HG02870 (cell line): ENCODE measurements around the gene POLR2L.

Experiments used
- ATAC-seq: cut with Tn5 transposase; IDR thresholded peaks from one replicate; pipeline ENCODE4 v1.9.1; 2021; ENCODE audit warnings: mild to moderate bottlenecking, moderate library complexity; ENCODE audit not compliant: unreplicated experiment

The POLR2L gene

DNA sequence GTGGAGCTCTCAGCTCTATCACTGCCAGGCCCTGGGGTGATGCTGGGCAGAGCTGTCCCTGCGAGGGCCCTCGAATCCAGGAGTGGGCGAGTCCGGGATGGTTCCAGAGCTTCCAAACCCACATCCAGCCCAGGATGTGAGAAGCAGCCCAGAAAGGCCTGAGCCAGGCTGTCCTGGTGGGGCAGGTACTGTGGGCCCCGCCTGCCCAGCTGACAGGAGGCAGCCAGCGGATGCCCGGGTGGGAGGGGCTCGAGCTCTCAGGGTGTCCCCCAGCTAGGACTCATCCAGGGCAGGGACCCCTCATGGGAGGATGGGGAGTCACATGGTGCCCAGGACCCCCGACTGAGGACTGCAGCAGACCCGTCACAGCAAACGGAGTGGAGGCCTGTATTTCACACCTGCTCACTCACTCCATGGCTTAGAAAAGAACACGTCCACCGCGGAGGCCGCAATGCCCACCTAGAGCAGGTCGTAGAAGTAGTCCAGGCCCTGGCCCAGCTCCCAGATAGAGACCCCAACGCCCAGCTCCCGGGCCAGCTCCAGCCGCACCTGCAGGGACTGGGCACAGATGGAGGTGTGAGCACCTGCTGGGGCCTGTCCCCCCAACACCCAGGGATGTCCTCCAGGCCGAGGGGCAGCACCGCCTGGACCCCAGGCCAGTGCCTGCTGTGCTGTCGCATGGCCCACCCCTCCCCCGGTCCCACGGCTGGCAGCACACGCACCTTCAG, 27.2 kb upstream of the POLR2L start:
- no peak for ATAC-seq

GRCh38 chr11:868802-869201, 26.5 kb upstream of the POLR2L start:
- ATAC-seq = no peak

DNA sequence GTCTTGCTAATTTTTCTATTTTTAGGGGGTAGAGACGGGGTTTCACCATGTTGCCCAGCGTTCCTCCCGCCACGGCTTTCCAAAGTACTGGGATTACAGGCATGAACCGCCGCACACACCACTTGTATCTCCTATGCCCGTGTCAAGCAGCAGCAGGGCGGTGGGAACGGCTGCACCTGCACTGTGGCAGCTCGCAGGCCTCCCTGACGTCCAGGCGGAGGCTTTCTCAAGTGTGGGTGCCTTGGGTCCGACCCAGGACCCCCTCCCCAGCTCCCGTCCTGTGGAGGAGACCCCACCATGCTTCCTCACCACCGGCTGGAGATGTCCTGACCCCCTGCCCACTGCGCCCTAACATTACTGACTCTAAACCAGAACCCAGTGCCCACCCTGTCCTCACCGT, 26.1 kb upstream of the POLR2L start:
- ATAC-seq = no peak

DNA sequence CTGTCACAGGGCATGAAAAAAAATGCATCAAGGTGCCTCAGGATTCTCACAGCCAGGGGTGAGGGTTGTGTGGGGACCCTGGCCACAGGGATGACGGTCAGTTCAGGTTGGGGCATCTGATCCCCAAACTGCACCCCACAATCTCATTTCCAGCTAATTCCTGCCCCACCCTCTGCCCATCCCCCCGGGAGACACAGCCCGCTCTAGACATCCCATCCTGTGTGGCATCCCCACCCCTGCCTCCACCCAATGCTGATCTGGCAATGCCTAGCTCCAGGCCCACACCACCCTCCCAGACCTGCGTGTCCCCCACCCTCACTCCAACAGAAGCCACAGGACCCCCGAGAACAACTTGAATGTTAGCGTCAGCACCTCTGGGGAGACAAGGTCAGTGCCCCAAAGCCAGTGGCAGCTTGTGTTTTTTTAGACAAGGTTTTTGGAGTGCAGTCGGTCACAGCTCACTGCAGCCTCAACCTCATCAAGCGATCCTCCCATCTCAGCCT, 25.6 kb upstream of the POLR2L start:
- ATAC-seq = no peak

- ATAC-seq = no peak
These were observed 24.2 kb upstream of the POLR2L start for GRCh38 chr11:866481-866880.

DNA sequence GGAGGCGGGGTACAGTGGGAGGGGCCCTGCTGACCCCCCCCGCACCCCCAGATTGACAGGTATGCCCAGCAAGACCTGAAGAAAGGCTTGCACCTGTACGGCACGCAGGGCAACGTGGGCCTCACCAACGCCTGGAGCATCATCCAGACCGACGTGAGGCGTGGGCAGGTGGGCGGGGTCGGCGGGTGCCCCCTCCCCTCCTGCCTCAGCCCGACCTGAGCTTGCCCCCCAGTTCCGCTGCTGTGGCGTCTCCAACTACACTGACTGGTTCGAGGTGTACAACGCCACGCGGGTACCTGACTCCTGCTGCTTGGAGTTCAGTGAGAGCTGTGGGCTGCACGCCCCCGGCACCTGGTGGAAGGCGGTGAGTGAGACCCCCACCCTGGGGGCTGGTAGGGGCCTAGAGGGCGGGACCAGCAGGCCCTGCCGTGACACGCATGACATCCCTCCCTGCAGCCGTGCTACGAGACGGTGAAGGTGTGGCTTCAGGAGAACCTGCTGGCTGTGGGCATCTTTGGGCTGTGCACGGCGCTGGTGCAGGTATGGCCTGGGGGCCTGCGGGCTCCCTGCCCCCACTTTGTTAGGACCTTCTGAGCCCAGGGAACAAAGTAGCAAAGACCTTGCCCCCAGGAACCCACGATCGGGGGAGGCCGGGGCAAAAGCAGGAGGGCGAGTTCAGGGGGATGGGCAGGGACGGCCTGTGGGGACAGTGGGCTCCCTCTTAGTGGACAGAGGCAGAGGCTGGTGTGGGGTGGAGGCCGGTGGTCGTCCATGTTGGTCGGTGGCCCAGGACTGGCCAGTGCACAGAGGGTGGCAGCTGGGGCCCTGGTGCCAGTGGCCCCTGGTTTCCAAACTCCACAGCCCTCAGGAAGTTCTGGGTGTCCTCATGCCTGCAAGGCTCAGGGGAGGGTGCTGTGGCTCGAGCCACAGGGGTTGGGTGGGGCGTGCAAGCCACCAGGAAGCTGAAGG, 23.4 kb upstream of the POLR2L start:
- ATAC-seq = no peak

GRCh38 chr11:864898-865297, 22.6 kb upstream of the POLR2L start:
- ATAC-seq = no peak

DNA sequence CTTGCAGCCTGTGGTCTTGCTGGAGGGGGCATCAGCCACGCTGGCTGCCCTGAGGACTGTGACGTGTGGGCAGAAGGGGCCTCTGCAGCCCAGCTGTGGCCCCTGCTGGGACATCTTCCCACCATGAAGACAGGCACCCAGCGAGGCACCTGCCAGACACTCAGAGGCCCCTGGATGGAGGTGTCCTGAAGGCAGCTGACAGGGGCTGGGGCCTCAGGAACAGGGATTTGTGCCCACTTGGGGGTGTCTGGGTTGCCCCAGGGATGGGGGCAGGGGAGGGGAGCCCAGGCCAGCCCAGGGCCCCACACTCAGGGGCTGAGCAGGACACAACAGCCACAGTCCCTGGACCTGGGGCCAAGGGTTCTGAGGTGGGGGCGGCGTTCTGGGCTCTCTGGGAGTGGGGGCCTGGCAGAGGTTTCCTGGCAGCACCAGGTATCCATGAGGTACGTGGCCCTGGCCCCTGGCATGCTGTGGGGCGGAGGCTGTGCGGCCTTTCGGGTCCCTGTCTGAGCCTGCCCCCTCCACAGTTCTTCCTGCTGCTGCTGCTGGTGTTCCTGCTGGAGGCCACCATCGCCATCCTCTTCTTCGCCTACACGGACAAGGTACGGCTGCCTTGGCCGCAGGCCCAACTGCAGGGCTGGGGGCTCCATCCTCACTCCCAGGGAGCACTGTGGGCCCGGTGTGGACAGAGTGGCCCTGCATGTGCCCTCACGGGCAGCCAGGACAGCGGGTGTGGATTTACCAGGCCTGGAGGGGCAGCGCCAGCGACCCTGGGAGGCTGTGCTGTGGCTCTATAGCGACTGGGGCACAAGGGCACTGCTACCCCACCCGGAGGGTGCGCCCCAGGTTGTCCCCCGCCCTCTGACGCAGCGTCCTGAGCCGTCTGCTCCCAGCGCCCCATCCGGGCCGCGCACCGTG, 21.8 kb upstream of the POLR2L start:
- no peak for ATAC-seq

- ATAC-seq = no peak
These were observed 20.9 kb upstream of the POLR2L start for GRCh38 chr11:863023-863909.

DNA sequence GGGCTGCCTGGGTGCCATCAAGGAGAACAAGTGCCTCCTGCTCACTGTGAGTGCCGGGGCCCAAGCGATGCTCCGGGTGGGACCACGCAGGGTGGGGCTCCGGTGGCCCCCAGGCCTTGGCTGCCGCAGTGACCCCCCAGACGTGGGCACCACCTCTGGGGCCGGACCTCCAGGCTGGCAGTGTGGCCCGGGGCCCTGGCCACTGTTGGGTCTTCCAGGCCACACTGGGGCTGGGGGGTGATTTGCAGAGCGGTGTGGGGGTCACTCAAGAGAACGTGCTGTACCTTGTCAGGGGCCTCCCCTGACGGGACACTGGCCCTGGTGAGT, 20.3 kb upstream of the POLR2L start:
- ATAC-seq = no peak

GRCh38 chr11:862081-862661, 19.8 kb upstream of the POLR2L start:
- ATAC-seq = no peak

- ATAC-seq = no peak
These were observed 18.8 kb upstream of the POLR2L start for GRCh38 chr11:861105-861479.

DNA sequence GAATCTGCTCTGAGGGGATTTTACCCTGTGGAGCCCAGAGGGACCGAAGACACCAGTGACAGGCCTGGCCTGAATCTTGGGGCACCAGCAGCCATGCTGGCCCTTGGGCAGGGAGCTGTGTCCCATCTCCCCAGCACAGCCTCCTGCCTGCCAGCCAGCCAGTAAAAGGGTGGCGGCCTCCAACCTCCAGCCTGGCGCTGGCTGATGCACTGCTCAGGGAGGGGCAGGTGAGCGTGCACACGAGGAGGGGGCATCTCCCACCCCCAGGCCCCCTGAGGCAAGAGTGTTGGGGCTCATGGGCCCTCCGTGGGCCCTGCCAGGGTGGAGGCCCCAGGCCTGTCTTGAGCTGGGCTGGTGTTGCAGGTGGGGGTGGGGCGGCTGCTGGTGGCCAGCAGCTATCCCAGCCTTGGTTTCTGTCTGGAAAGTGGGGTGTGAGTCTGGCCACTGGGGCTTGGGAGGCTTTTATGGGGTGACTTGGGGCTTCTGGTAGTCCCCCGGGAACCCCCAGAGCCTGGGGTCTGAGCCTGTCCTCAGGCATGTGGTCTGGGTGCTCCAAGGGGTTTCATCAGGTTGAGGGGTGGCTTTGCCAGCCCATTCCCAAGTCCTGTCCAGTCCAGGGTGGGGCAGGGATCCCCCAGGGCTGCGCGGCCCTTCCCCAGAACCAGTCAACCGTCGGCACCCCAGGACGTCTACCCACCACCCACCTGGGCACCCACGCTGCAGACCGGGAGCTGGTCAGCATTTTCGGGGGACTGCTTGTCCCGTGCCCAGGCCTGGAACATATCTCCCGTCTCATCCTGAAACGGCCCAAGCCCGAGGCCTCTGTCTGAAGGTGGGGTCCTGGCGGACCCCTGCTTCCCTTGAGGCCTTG, 18.1 kb upstream of the POLR2L start:
- ATAC-seq = no peak

DNA sequence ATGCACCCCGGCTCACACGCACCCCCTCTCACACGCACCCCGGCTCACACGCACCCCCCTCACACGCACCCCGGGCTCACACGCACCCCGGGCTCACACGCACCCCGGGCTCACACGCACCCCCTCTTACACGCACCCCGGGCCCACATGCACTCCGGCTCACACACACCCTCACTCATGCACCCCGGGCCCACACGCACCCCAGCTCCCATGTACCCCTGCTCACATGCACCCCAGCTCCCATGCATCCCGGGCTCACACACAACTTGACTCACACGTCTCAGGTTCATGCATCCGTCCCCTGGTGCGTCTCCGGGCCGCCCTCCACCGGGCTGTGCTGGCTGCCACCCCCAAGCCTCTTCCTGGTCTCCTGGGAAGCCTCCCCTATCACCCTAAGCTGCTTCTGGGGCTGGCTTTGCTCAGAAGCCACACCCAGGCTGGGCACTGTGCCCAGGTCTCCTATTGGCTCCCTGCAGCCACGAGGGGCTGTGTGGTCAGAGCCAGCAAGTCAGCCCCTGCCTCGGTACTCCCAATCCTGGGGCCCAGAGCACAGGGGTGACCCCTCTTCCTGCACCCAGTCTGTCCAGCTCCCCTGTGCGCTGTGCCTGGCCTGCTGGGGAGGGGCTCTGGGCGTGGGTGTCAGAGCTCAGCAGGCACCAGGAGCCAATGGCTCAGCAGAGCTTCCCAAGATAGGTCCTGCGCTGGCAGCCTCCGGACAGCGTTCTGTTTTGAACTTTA, 17.2 kb upstream of the POLR2L start:
- ATAC-seq = no peak

- no peak for ATAC-seq
These were observed 16.5 kb upstream of the POLR2L start for GRCh38 chr11:858762-859339.

DNA sequence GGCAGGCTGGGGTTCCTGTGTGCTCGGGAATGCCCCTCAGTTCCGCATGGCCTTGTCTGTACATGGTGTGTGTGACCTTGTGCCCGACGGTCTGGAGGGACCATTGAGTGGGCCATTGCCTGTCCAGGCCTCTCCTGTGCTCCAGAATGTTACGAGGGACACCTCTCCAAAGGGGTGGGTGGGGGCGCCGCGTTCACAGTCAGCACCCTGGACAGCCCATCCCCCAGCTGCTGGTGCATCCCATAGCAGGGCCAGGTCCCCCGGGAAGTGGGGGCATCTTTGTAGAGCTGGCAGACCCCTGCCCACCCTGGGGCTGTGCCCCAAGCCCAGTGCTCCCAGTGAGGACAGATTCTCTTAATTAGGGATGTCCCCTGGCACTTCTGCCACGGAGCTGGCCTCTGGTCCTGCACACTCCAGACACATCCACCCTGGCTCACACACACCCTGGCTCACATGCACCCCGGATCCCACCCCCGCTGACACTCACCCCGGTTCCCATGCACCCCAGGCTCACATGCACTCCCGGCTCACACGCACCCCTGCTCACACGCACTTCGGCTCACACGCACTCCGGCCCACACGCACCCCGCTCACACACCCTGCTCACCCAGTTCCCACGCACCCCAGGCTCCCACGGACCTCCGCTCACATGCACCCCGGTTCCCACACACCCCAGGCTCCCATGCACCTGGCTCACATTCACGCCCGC, 15.9 kb upstream of the POLR2L start:
- no peak for ATAC-seq

DNA sequence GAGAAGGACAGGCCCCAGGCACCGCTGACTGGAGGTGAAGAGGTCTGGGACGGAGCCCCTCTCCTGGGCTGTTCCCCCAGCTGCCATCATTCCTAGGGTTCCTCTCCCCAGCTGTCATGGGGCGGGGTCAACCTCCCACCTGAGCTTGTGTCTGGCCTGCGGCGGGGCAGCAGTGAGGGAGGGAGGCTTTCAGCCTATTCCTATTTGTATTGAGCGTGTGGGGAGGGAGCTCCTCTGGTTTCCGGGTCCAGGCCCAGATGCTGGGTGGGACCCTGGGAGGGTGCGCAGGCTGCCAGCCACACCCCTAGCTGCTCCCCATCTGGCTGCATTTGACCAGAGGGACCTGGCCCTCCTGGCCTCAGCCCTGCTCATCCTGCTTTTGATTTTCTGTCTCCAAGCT, 14.1 kb upstream of the POLR2L start:
- no peak for ATAC-seq
